Measurements from ENCODE around the gene OR2G2. TPM values are rescaled to one million over a fixed set of nuclear protein-coding genes. Genes with fewer than 3 reads are reported as not detected.

OR2G2 gene
- total RNA-seq, 4 donors from 2014 or later, result not detected

DNA sequence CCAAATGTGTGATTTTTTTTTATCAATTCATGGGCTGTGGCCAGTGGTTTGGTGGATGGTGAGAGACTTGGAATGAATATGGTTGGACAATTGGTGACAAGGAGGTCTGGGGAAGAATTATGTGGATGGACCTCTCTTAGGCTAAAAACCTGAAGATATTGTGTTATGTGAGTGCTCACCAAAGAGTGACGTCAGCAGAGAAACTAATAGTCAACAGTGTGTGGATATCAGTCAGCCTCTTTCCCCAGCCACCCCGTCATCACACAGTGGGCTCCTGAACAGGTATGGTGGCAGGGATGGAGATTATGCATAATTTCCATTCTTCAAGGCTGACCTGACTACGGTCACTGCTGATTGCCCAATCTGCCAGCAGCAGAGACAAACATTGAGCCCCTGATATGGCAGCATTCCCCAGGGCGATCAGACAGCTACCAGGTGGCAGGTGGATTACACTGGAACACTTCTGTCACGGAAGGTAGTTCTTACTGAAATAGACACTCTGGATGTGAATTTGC is 9.2 kb upstream of the OR2G2 start:
- Histone ChIP-seq H3K4me1 (no peaks in the 10 kb centered on the region), H3K4me3 (replicated peaks in 1 of 3) (no peak overlapping the region), H3K36me3 (no peaks in the 10 kb centered on the region), H3K27me3 (no peaks in the 10 kb centered on the region), H3K9me3 (no peaks in the 10 kb centered on the region), H3K27ac (no peak overlapping the region)
- DNase-seq, result no peak
- TF ChIP-seq, protein P1, sequence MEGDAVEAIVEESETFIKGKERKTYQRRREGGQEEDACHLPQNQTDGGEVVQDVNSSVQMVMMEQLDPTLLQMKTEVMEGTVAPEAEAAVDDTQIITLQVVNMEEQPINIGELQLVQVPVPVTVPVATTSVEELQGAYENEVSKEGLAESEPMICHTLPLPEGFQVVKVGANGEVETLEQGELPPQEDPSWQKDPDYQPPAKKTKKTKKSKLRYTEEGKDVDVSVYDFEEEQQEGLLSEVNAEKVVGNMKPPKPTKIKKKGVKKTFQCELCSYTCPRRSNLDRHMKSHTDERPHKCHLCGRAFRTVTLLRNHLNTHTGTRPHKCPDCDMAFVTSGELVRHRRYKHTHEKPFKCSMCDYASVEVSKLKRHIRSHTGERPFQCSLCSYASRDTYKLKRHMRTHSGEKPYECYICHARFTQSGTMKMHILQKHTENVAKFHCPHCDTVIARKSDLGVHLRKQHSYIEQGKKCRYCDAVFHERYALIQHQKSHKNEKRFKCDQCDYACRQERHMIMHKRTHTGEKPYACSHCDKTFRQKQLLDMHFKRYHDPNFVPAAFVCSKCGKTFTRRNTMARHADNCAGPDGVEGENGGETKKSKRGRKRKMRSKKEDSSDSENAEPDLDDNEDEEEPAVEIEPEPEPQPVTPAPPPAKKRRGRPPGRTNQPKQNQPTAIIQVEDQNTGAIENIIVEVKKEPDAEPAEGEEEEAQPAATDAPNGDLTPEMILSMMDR (IDR thresholded peaks at IDR 0.05), result no peak
- TF ChIP-seq POLR2A (IDR thresholded peaks at IDR 0.05), result no peak
- WGBS, 2 donors, result 89 to 94% methylated on average over 4 to 5 of the region's 5 CpGs
- intact Hi-C loops (cut with DNase I), result no loop called here

DNA sequence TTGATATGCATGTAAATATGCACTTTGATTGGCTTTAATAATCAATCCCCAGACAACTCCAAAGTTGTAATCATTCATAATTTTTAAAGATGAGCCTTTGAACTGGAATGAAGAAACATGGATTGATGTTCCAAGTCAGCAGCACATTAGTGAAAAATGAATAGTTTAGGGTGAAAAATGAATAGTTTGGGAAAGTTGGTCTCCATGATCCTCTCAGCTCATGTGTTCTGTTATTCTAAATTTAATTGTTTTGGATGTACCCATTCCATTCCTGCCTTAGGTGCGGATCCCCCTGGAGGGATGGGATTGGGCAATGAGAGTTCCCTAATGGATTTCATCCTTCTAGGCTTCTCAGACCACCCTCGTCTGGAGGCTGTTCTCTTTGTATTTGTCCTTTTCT is 17.1 kb downstream of the OR2G2 start, which contains the start of gene OR2G3:
Gene OR2G3, plus strand, starts transcription at position 301 of the 400 bp plus-strand sequence. Its CDS starts 0 bp downstream, at position 301.
- no peak within 1 kb of the TSS for H3K4me3 ChIP-seq (replicated peaks in 1 of 3)
- TF ChIP-seq, protein P1 (IDR thresholded peaks at IDR 0.05), result no peak
- TF ChIP-seq POLR2A (IDR thresholded peaks at IDR 0.05), result no peak
- H3K4me1 ChIP-seq, result no peaks in the 10 kb centered on the region
- H3K9me3 ChIP-seq, result no peaks in the 10 kb centered on the region
- WGBS, 2 donors, result 78 to 85% methylated on average over 2 of the region's 2 CpGs
- no peaks in the 10 kb centered on the region for H3K27me3 ChIP-seq
- H3K36me3 ChIP-seq, result no peaks in the 10 kb centered on the region
- intact Hi-C loops (cut with DNase I), result no loop called here
- no peak within 1 kb of the TSS for H3K27ac ChIP-seq
- DNase-seq, result no peak

DNA sequence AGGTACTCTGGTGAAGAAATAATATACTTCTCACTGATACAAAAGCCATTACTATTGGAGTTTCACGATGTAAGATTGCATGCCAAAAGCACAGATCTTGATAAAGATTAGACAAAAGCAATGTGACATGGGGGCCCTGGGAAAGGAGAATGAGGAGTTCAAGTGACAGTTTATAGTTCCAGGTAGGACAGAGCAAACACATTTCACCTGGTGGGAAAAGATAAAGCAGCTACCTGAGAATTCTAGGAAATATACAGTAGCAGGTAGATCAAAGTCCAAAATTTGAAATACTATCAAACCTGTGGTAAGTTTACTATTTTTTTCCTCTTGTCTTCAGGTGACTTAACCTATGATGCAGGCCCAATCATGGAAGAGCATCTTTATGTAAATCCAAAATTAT is 25.2 kb downstream of the OR2G2 start:
- TF ChIP-seq, protein P1 (IDR thresholded peaks at IDR 0.05), result no peak
- TF ChIP-seq POLR2A (IDR thresholded peaks at IDR 0.05), result no peak
- Histone ChIP-seq H3K9me3 (no peaks in the 10 kb centered on the region), H3K27ac (no peak overlapping the region), H3K4me1 (no peaks in the 10 kb centered on the region), H3K36me3 (no peaks in the 10 kb centered on the region), H3K27me3 (no peaks in the 10 kb centered on the region), H3K4me3 (replicated peaks in 1 of 3) (no peak overlapping the region)
- intact Hi-C loops (cut with DNase I), result no loop called here
- WGBS, 2 donors, result 72 to 74% methylated on average over 1 of the region's 1 CpG
- no peak for DNase-seq

DNA sequence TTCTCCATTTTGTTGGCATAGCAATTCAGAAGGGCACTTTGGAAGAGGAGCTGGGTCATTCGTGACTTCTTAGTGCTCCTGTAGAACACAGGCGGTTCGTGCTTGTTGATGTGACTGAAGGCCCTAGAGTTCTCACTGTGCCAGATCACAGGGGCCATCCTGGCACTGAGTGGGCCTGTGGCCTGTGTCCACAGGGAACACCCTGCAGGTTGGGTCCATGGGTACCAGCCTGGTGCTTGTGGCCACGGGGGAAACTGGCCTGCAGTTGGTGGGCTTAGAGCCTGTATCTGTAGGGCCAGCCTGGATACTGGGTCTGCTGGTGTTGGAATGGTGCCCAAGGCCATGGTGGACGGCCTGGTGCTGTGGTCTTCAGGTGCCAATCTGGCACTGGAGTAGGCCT is 26.5 kb downstream of the OR2G2 start:
- no peaks in the 10 kb centered on the region for H3K4me1 ChIP-seq
- H3K36me3 ChIP-seq, result no peaks in the 10 kb centered on the region
- WGBS, 2 donors, result 79 to 83% methylated on average over 4 to 5 of the region's 5 CpGs
- no peaks in the 10 kb centered on the region for H3K9me3 ChIP-seq
- TF ChIP-seq, protein P1 (IDR thresholded peaks at IDR 0.05), result no peak
- no peak for TF ChIP-seq POLR2A (IDR thresholded peaks at IDR 0.05)
- no peak for DNase-seq
- intact Hi-C loops (cut with DNase I), result no loop called here
- no peaks in the 10 kb centered on the region for H3K27me3 ChIP-seq
- H3K4me3 ChIP-seq (replicated peaks in 1 of 3), result no peak overlapping the region
- H3K27ac ChIP-seq, result no peak overlapping the region

DNA sequence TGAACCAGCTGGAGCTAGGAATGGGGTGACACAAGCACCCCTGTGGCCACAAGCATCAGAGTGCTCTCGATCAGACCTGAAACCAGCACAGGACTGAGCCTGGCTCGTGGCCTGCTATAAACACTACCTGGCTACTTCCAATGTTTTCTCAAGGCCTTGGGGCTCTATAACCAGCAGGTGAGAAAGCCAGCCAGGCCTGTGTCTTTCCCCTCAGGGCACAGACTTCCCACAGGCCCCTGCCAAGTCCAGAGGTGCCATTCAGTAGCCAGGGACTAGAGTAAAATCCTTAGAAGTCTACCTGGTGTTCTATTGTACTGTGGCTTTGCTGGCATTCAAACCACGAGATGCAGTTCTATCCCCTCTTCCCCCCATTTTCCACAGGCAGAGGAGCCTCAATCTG is 39.8 kb downstream of the OR2G2 start:
- intact Hi-C loops (cut with DNase I), result no loop called here
- TF ChIP-seq, protein P1 (IDR thresholded peaks at IDR 0.05), result no peak
- TF ChIP-seq POLR2A (IDR thresholded peaks at IDR 0.05), result no peak
- no peak overlapping the region for H3K4me3 ChIP-seq (replicated peaks in 1 of 3)
- H3K9me3 ChIP-seq, result no peaks in the 10 kb centered on the region
- no peaks in the 10 kb centered on the region for H3K4me1 ChIP-seq
- H3K27me3 ChIP-seq, result no peaks in the 10 kb centered on the region
- no peaks in the 10 kb centered on the region for H3K36me3 ChIP-seq
- no peak for DNase-seq
- H3K27ac ChIP-seq, result no peak overlapping the region
- 52 to 55% methylated on average over 3 of the region's 3 CpGs for WGBS, 2 donors

Data from thyroid gland (tissue), 4 donors.